ENCODE data around the gene MAP3K2.
A peak's percentile ranks its signal among the peaks of the same experiment; 100 is the strongest.

The MAP3K2 gene

DNA sequence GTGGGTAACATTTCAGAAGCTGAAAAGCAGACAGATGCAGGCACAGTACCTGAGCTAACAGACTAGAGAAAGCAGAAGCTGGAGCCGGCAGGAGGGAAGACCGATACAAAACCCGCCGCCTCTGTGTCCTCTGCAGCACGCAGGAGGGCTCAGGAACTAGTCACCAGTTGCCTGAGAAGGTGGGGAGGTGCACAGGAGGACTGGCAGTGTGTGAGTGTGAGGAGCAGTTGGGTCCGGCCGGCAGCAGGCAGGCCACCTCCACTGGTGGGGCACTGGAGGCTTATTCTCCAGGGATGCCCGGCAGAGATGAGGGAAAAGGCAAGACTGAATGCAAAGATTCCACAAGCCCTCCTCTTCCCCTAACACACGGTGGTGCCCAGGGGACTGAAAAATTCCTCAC lies 112.0 kb downstream of the MAP3K2 start:
- no peak for DNase-seq (ENCODE audit: low read depth)
- no peak overlapping the region for H3K4me3 ChIP-seq (ENCODE audit: low read depth, low read length)
- TF ChIP-seq, protein P1, sequence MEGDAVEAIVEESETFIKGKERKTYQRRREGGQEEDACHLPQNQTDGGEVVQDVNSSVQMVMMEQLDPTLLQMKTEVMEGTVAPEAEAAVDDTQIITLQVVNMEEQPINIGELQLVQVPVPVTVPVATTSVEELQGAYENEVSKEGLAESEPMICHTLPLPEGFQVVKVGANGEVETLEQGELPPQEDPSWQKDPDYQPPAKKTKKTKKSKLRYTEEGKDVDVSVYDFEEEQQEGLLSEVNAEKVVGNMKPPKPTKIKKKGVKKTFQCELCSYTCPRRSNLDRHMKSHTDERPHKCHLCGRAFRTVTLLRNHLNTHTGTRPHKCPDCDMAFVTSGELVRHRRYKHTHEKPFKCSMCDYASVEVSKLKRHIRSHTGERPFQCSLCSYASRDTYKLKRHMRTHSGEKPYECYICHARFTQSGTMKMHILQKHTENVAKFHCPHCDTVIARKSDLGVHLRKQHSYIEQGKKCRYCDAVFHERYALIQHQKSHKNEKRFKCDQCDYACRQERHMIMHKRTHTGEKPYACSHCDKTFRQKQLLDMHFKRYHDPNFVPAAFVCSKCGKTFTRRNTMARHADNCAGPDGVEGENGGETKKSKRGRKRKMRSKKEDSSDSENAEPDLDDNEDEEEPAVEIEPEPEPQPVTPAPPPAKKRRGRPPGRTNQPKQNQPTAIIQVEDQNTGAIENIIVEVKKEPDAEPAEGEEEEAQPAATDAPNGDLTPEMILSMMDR (conservative IDR thresholded peaks at IDR 0.05; ENCODE audit: low read depth, low read length) = no peak

DNA sequence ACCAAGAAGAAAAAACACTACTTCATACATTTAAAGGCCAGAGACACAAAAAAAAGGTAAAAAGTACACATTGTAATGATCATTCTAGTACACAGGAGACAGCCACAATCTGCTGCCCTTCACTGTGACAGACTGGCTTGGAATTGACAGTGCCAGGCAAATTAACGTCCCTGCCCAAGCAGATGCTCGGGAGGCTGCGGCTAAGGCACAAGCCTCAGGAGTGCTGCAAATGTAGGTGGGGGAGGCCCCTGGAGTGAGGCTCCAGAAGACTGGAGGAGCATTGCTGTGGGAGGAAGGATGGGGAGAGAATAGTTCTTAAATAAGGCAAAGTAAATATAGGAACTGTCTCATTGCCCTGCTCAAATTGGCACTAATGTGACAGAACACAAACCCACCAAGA lies 112.4 kb downstream of the MAP3K2 start:
- no peak overlapping the region for H3K4me3 ChIP-seq (ENCODE audit: low read depth, low read length)
- TF ChIP-seq, protein P1 (conservative IDR thresholded peaks at IDR 0.05; ENCODE audit: low read depth, low read length) = no peak
- DNase-seq (ENCODE audit: low read depth) = no peak

DNA sequence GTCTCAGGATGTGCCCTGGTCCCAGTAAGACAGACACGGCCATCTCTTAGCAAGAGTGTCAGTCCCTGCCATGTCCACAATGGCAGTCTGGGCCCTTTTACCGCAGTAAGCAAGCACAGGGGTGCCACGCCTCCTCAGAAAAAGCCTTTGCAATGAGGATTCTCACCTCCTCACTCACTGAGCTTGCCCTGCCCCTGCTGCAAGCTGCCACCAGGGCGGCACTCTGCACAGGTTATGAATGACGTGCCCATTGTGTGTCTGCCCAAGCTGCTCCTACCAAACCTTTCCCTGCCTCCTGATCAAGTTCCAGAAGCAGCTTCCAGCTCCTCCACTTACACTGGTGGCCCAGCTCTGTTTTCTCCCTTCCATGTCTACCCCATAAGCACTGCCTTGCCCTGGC lies 117.1 kb downstream of the MAP3K2 start:
- DNase-seq (ENCODE audit: low read depth) = no peak
- TF ChIP-seq, protein P1 (conservative IDR thresholded peaks at IDR 0.05; ENCODE audit: low read depth, low read length) = no peak
- H3K4me3 ChIP-seq (ENCODE audit: low read depth, low read length) = no peak overlapping the region

DNA sequence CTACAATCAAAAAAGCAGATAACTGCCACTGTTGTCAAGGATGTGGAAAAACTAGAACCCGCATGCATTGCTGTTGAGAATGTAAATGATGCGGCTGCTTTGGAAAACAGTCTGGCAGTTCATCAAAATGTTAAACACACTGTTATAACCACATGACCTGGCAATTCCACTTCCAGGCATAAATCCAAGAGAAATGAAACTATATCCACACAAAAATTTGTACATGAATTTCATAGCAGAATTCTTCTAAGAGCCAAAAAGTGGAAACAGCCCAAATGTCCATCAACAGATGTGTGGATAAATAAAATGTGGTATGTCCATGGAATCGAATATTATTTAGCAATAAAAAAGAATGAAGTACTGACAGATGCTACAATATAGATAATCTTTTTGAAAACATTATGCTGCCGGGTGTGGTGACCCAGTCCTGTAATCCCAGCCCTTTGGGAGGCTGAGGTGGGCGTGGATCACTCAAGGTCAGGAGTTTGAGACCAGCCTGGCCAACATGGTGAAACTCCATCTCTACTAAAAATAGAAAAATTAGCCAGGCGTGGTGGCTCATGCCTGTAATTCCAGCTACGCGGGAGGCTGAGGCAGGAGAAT lies 125.9 kb downstream of the MAP3K2 start:
- TF ChIP-seq, protein P1 (conservative IDR thresholded peaks at IDR 0.05; ENCODE audit: low read depth, low read length) = no peak
- peak; percentile 66 for DNase-seq (ENCODE audit: low read depth)

DNA sequence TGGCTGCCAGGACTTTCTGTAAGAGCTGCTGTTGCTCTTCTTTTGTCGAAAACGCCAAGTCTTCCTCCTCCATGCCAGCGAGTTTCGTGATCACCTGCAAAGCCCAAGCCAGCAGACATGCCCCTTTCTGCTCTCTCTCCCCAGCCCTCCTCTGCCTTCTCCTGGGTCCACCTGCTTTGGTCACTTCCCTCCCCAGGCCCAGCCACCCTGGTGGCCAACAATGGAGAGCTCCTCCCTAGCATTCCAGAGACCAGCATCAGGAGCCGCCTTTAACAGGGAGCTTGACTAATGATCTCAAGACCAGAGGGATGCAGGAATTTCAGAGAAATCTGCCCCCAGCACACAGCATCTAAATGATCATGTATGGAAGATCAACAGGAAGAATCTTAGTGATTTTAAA lies 128.4 kb downstream of the MAP3K2 start:
- TF ChIP-seq, protein P1 (conservative IDR thresholded peaks at IDR 0.05; ENCODE audit: low read depth, low read length) = no peak
- no peak for DNase-seq (ENCODE audit: low read depth)
- no peak overlapping the region for H3K4me3 ChIP-seq (ENCODE audit: low read depth, low read length)

More for the DNA sequence above, 125.9 kb downstream of the MAP3K2 start:
- H3K4me3 ChIP-seq (ENCODE audit: low read depth, low read length) = no peak overlapping the region

- no peak for DNase-seq (ENCODE audit: low read depth)
- TF ChIP-seq, protein P1 (conservative IDR thresholded peaks at IDR 0.05; ENCODE audit: low read depth, low read length) = no peak
- H3K4me3 ChIP-seq (ENCODE audit: low read depth, low read length) = no peak overlapping the region
Observed at GRCh38 chr2:127256866-127257265, 130.9 kb downstream of the MAP3K2 start.

DNA sequence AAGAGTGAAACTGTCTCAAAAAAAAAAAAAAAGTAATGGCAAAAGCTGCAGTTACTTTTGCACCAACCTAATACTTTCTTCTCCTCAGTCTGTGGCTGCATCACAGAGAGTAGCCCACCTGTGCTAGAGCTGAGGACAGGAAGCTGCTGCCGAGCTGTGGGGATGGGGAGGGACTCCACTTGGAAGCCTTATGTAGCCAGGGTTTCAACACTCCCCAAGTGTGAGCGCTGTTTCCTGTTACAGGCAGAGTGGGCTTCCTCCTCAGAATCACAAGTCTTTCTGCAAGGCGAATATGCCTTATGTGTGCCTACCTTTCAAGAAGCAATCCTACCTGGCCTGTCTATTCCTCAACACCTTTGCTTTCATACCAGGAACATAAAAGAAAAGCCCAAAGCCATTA lies 131.4 kb downstream of the MAP3K2 start:
- no peak overlapping the region for H3K4me3 ChIP-seq (ENCODE audit: low read depth, low read length)
- TF ChIP-seq, protein P1 (conservative IDR thresholded peaks at IDR 0.05; ENCODE audit: low read depth, low read length) = no peak

More for the DNA sequence above, 131.4 kb downstream of the MAP3K2 start:
- DNase-seq (ENCODE audit: low read depth) = no peak

All from choroid plexus epithelial cell (primary cell).